GM12875 (cell line): Measurements from ENCODE around the gene ZNF583.

Experiments
- H3K4me3 ChIP-seq: one replicate; pipeline ENCODE4 v1.5.1; 2011; ENCODE audit warnings: low read depth, low read length, control low read depth
- TF ChIP-seq, protein P1 (sequence below): IDR thresholded peaks from 2 replicates; pipeline ENCODE4 v1.5.1; 2011; ENCODE audit warnings: low read depth, mild to moderate bottlenecking, control low read depth, inconsistent platforms, low read length, moderate library complexity, borderline replicate concordance; ENCODE audit not compliant: insufficient read depth

Gene ZNF583

DNA sequence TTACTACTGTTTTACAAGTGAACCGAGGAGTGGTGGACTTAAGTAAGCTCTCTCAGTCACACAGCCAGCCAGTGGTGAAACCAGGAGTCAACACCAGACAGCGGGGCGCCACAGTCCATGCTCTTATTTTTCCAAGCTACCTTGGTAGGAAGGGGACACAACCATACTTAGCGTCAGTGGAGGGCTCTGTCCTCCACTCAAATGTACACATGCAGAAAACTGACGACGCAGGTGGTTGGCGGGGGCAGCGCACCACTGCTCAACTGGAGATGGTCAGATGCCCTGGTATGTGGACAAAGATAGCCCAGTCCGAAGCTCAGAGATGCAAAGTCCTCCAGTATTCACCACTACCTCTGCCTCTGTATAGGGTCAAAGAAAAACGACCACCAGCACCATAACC is 72.0 kb downstream of the ZNF583 start:
- TF ChIP-seq, protein P1, sequence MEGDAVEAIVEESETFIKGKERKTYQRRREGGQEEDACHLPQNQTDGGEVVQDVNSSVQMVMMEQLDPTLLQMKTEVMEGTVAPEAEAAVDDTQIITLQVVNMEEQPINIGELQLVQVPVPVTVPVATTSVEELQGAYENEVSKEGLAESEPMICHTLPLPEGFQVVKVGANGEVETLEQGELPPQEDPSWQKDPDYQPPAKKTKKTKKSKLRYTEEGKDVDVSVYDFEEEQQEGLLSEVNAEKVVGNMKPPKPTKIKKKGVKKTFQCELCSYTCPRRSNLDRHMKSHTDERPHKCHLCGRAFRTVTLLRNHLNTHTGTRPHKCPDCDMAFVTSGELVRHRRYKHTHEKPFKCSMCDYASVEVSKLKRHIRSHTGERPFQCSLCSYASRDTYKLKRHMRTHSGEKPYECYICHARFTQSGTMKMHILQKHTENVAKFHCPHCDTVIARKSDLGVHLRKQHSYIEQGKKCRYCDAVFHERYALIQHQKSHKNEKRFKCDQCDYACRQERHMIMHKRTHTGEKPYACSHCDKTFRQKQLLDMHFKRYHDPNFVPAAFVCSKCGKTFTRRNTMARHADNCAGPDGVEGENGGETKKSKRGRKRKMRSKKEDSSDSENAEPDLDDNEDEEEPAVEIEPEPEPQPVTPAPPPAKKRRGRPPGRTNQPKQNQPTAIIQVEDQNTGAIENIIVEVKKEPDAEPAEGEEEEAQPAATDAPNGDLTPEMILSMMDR = no peak
- no peak overlapping the region for H3K4me3 ChIP-seq
